ENCODE results near the gene CUEDC1.

DNA sequence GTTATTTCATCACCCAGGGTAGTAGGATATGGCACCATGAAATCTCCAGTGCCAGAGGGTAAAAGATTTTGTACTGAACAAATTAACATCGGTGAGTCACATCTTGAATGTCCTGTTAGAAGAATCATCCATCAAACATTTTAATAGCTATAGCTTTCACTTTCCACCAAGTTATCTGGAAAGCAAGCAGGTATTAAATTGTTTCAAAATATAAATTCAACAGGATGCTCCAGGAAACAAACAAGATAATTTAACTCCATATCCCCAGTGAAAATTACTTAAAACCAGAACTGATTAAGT, 30.4 kb upstream of the CUEDC1 start:
- TF ChIP-seq, protein P1, sequence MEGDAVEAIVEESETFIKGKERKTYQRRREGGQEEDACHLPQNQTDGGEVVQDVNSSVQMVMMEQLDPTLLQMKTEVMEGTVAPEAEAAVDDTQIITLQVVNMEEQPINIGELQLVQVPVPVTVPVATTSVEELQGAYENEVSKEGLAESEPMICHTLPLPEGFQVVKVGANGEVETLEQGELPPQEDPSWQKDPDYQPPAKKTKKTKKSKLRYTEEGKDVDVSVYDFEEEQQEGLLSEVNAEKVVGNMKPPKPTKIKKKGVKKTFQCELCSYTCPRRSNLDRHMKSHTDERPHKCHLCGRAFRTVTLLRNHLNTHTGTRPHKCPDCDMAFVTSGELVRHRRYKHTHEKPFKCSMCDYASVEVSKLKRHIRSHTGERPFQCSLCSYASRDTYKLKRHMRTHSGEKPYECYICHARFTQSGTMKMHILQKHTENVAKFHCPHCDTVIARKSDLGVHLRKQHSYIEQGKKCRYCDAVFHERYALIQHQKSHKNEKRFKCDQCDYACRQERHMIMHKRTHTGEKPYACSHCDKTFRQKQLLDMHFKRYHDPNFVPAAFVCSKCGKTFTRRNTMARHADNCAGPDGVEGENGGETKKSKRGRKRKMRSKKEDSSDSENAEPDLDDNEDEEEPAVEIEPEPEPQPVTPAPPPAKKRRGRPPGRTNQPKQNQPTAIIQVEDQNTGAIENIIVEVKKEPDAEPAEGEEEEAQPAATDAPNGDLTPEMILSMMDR (IDR thresholded peaks at IDR 0.05; ENCODE audit: insufficient read depth, low read length), result no peak
- TF ChIP-seq, protein P2, sequence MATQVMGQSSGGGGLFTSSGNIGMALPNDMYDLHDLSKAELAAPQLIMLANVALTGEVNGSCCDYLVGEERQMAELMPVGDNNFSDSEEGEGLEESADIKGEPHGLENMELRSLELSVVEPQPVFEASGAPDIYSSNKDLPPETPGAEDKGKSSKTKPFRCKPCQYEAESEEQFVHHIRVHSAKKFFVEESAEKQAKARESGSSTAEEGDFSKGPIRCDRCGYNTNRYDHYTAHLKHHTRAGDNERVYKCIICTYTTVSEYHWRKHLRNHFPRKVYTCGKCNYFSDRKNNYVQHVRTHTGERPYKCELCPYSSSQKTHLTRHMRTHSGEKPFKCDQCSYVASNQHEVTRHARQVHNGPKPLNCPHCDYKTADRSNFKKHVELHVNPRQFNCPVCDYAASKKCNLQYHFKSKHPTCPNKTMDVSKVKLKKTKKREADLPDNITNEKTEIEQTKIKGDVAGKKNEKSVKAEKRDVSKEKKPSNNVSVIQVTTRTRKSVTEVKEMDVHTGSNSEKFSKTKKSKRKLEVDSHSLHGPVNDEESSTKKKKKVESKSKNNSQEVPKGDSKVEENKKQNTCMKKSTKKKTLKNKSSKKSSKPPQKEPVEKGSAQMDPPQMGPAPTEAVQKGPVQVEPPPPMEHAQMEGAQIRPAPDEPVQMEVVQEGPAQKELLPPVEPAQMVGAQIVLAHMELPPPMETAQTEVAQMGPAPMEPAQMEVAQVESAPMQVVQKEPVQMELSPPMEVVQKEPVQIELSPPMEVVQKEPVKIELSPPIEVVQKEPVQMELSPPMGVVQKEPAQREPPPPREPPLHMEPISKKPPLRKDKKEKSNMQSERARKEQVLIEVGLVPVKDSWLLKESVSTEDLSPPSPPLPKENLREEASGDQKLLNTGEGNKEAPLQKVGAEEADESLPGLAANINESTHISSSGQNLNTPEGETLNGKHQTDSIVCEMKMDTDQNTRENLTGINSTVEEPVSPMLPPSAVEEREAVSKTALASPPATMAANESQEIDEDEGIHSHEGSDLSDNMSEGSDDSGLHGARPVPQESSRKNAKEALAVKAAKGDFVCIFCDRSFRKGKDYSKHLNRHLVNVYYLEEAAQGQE (IDR thresholded peaks at IDR 0.05; ENCODE audit: insufficient replicate concordance, low read depth), result no peak

Measured in HL-60 (cell line).